ENCODE measurements around the gene EXD3.
"Not testable (repeated sequence)": the region's sequence is repeated elsewhere in the genome, so short reads cannot be mapped to it uniquely, and the experiment has no call there.

Gene EXD3

DNA sequence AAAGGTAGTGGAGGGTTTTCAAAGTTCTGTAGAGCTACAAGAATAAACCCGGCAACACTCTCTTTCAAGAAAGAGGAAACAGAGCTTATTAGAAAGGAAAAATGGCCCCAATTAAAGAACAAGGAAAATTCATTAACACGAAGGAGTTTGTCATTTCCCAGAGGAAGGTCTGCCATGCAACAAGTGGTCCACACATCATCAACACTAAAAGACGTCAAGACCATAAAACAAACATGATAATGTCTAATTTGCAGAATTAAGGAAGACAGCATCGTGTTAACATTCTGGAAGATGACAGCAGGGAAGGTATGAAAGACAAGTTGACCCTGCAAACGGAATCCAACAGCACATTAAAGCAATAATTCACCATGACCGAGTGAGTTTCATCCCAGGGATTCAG, 92.3 kb downstream of the EXD3 start:
- DNase-seq (ENCODE audit: insufficient read length, low spot score) (no peak), FAIRE-seq (no peak)
- no peak for TF ChIP-seq CTCF (IDR thresholded peaks at IDR 0.05; ENCODE audit: insufficient read depth, missing control alignments)

GRCh38 chr9:137329590-137329989, 93.4 kb downstream of the EXD3 start:
- not testable (repeated sequence) for FAIRE-seq; DNase-seq (ENCODE audit: insufficient read length, low spot score)

DNA sequence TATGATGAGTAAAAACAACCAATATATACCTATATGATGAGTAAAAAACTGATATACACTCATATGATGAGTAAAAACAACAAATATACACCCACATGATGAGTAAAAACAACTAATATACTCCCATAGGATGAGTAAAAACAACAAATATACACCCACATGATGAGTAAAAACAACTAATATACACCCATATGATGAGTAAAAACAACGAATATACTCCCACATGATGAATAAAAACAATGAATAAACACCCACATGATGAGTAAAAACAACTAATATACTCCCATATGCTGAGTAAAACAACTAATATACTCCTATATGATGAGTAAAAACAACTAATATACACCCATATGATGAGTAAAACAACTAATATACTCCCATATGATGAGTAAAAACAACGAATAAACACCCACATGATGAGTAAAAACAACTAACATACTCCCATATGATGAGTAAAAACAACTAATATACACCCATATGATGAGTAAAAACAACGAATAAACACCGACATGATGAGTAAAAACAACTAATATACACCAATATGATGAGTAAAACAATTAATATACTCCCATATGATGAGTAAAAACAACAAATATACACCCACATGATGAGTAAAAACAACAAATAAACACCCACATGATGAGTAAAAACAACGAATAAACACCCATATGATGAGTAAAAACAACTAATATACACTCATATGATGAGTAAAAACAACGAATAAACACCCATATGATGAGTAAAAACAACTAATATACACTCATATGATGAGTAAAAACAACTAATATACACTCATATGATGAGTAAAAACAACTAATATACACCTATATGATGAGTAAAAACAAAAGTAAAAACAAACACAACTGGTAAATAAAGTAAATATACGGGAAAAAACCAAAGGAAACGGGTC, 95.1 kb downstream of the EXD3 start:
- peak; percentile 100 for FAIRE-seq
- not testable (repeated sequence) for DNase-seq (ENCODE audit: insufficient read length, low spot score)

GRCh38 chr9:137326445-137327065, 96.4 kb downstream of the EXD3 start:
- DNase-seq (ENCODE audit: insufficient read length, low spot score) (no peak), FAIRE-seq (no peak)
- TF ChIP-seq CTCF (IDR thresholded peaks at IDR 0.05; ENCODE audit: insufficient read depth, missing control alignments) = no peak

GRCh38 chr9:137325799-137326198, 97.2 kb downstream of the EXD3 start:
- no peak for TF ChIP-seq CTCF (IDR thresholded peaks at IDR 0.05; ENCODE audit: insufficient read depth, missing control alignments)
- DNase-seq (ENCODE audit: insufficient read length, low spot score) (no peak), FAIRE-seq (no peak)

GRCh38 chr9:137325124-137325523, 97.8 kb downstream of the EXD3 start:
- TF ChIP-seq CTCF (IDR thresholded peaks at IDR 0.05; ENCODE audit: insufficient read depth, missing control alignments) = no peak
- FAIRE-seq = no peak
- DNase-seq (ENCODE audit: insufficient read length, low spot score) = no peak

DNA sequence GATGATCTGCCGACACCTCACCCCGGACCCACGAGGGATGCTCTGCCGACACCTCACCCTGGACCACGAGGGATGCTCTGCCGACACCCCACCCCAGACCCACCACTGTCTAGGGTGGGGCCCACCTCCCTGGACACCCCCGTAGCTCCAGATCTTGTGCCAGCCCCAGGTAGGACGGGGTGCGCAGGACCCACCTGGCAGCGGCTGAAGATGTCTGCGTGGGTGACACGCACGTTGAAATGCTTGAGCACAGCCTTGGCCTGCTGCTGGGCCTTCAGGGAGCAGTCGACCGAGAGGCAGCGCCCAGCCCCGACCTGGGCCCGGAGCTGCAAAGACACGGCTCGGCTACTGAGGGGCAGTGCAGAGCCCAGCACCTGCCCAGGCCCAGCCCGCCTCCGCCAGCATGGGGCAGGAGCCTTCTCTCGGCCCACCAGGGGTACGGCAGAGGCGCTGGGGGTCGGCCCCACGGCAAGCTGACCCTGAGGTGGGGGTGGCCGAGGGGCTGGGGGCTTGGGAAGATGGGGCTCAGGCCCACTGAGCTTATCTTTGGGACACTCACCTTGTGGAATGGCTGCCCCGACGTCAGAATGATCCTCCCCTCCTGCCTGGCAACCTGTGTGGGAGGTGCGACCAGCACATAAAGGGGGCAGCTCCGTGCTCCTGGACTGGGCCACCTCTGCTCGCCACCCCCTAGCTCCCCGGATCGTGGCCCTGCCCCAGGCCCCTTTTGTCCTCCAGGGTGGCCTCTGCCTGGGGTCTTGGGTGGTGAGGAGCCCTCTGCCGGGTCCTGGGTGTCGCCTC, 99.2 kb downstream of the EXD3 start:
- FAIRE-seq = no peak
- no peak for DNase-seq (ENCODE audit: insufficient read length, low spot score)
- TF ChIP-seq CTCF (IDR thresholded peaks at IDR 0.05; ENCODE audit: insufficient read depth, missing control alignments) = no peak
